HepG2 (cell line): ENCODE data around the gene INF2. TPM values are rescaled to one million over a fixed set of nuclear protein-coding genes. Genes with fewer than 3 reads are reported as not detected.
A peak's percentile ranks its signal among the peaks of the same experiment; 100 is the strongest.

Experiments used
- ATAC-seq: fragments of 200-7000 bp; cut with Tn5 transposase; 3 replicates; pipeline ENCODE4 v1.9.1; 2020; ENCODE audit warnings: mild to moderate bottlenecking, moderate library complexity
- BruUV-seq: library from RNA; stranded (reverse); fragments of 400-500 nt; replicated peaks from 2 replicates; lab custom pipeline; 2021; lab: Mats Ljungman, UMichigan
- CTCF ChIA-PET: fragments of 300-600 bp; formaldehyde crosslinking; extraction: SDS; loops from one replicate; lab custom pipeline; 2021; ENCODE audit warnings: low total read pairs, inconsistent platforms, low intra/inter-chr PET ratio; lab: Yijun Ruan, JAX
- POLR2A ChIA-PET: fragments of 350-600 bp; sonication (Branson Sonifier 250); formaldehyde crosslinking; loops from one replicate; lab custom pipeline; 2020; ENCODE audit warnings: antibody characterized with exemption, inconsistent platforms; lab: Yijun Ruan, JAX
- DNase-seq: peaks from one replicate; pipeline ENCODE4 v3.0.0-alpha.2; 2015; ENCODE audit warnings: low spot score
- FAIRE-seq: peaks from 3 replicates; lab custom pipeline; 2011; peaks lifted over from hg19 to GRCh38; lab: Jason Lieb, UNC
- H2AFZ ChIP-seq: one replicate; pipeline ENCODE4 v1.6.1; 2011; ENCODE audit warnings: low read length, inconsistent platforms
- H3K27ac ChIP-seq: fragments of 300-600 bp; 3 replicates; pipeline ENCODE4 v1.8.0; 2011; ENCODE audit warnings: mixed run types, mild to moderate bottlenecking, mixed read lengths, low read length, inconsistent platforms; ENCODE audit not compliant: insufficient read depth; ENCODE audit errors: extremely low read length
- H3K27me3 ChIP-seq, 2 experiments: fragments of 200-600 bp in 1 of 2; 2 replicates in 1 of 2; 3 replicates in 1 of 2; pipeline versions ENCODE4 v1.6.0 to v1.8.0; 2011; ENCODE audit warnings: low read length in 2 of 2, mild to moderate bottlenecking in 2 of 2, moderate library complexity in 2 of 2, inconsistent platforms in 1 of 2; ENCODE audit not compliant: insufficient read depth in 2 of 2, control insufficient read depth in 1 of 2
- H3K36me3 ChIP-seq, 2 experiments: fragments of 200-600 bp in 1 of 2; replicated peaks in 1 of 2; 2 replicates in 1 of 2; 3 replicates in 1 of 2; pipeline versions ENCODE4 v1.5.1 to v1.8.0; 2011; ENCODE audit warnings: low read length in 2 of 2, inconsistent platforms in 1 of 2; ENCODE audit not compliant: insufficient read depth in 2 of 2, control insufficient read depth in 1 of 2
- H3K4me1 ChIP-seq: 2 replicates; pipeline ENCODE4 v1.5.1; 2012; ENCODE audit warnings: low read length, inconsistent platforms; ENCODE audit not compliant: insufficient read depth
- H3K4me2 ChIP-seq: 2 replicates; pipeline ENCODE4 v1.6.0; 2011; ENCODE audit warnings: low read depth, low read length, inconsistent platforms
- H3K4me3 ChIP-seq, 3 experiments: fragments of 200-600 bp in 1 of 3; sonication (generic), shearing (Covaris generic) in 1 of 3; replicated peaks in 1 of 3; 2 replicates each; pipeline ENCODE4 v1.5.1; 2011 to 2016; ENCODE audit warnings: low read length in 3 of 3, inconsistent platforms in 2 of 3, low read depth in 2 of 3, mild to moderate bottlenecking in 2 of 3, control low read depth in 1 of 3, mixed read lengths in 1 of 3; ENCODE audit not compliant: insufficient read depth in 1 of 3
- H3K79me2 ChIP-seq: one replicate; pipeline ENCODE4 v1.6.1; 2011; ENCODE audit warnings: low read length, inconsistent platforms; ENCODE audit not compliant: insufficient read depth
- H3K9ac ChIP-seq: 2 replicates; pipeline ENCODE4 v1.6.0; 2011; ENCODE audit warnings: mild to moderate bottlenecking, low read depth, low read length, inconsistent platforms; ENCODE audit not compliant: insufficient read depth
- H3K9me3 ChIP-seq: 2 replicates; pipeline ENCODE4 v1.5.1; 2012; ENCODE audit warnings: mild to moderate bottlenecking, low read length
- H4K20me1 ChIP-seq: 2 replicates; pipeline ENCODE4 v1.6.0; 2011; ENCODE audit warnings: inconsistent platforms, mild to moderate bottlenecking, low read length, moderate library complexity; ENCODE audit not compliant: insufficient read depth
- AGO1 ChIP-seq: fragments of 200-400 bp; formaldehyde crosslinking; IDR thresholded peaks from 2 replicates; pipeline ENCODE4 v1.6.1; 2017; ENCODE audit warnings: mild to moderate bottlenecking, low read depth, low read length, moderate library complexity; ENCODE audit not compliant: poor library complexity, severe bottlenecking
- AKAP8 ChIP-seq: sonication (generic); formaldehyde crosslinking; IDR thresholded peaks from 2 replicates; pipeline ENCODE4 v1.5.1; 2020; ENCODE audit warnings: mild to moderate bottlenecking, missing genetic modification reagents
- ARID5B ChIP-seq: IDR thresholded peaks from 2 replicates; pipeline ENCODE4 v1.4.0; 2020; ENCODE audit warnings: mild to moderate bottlenecking, missing genetic modification reagents
- NONO ChIP-seq, 2 experiments: fragments of 450-650 bp in 1 of 2; sonication (generic) in 1 of 2; formaldehyde crosslinking in 1 of 2; IDR thresholded peaks in 1 of 2; conservative IDR thresholded peaks in 1 of 2; 2 replicates each; pipeline versions ENCODE4 v1.6.1 to v1.8.0; 2017 to 2022; ENCODE audit warnings: mild to moderate bottlenecking in 1 of 2, missing genetic modification reagents in 1 of 2, moderate library complexity in 1 of 2
- NPAS2 ChIP-seq: sonication (generic); formaldehyde crosslinking; IDR thresholded peaks from 2 replicates; pipeline ENCODE4 v1.8.0; 2022; ENCODE audit warnings: mild to moderate bottlenecking, missing genetic modification reagents, borderline replicate concordance
- PRPF4 ChIP-seq: fragments of 200-400 bp; formaldehyde crosslinking; IDR thresholded peaks from 2 replicates; pipeline ENCODE4 v1.6.1; 2016; ENCODE audit warnings: low read length, low read depth; ENCODE audit not compliant: poor library complexity, severe bottlenecking
- SKI ChIP-seq: fragments of 450-650 bp; IDR thresholded peaks from one replicate; pipeline ENCODE4 v1.6.1; 2018; ENCODE audit warnings: mild to moderate bottlenecking; ENCODE audit not compliant: partially characterized antibody
- TERF1 ChIP-seq: sonication (generic); formaldehyde crosslinking; IDR thresholded peaks from 2 replicates; pipeline ENCODE4 v1.8.0; 2022; ENCODE audit warnings: mild to moderate bottlenecking, missing genetic modification reagents, moderate library complexity
- ZBTB33 ChIP-seq: sonication (generic); formaldehyde crosslinking; IDR thresholded peaks from 2 replicates; pipeline ENCODE4 v1.4.0; 2020; ENCODE audit warnings: missing genetic modification reagents
- ZC3H13 ChIP-seq: sonication (generic); formaldehyde crosslinking; IDR thresholded peaks from 2 replicates; pipeline ENCODE4 v1.8.1; 2023; ENCODE audit warnings: mild to moderate bottlenecking, missing genetic modification reagents, moderate library complexity
- ZFP82 ChIP-seq: sonication (generic); formaldehyde crosslinking; IDR thresholded peaks from 2 replicates; pipeline ENCODE4 v1.5.1; 2020; ENCODE audit warnings: mild to moderate bottlenecking, missing genetic modification reagents, borderline replicate concordance
- ZNF546 ChIP-seq: sonication (generic); formaldehyde crosslinking; conservative IDR thresholded peaks from 2 replicates; pipeline ENCODE4 v1.8.1; 2023; ENCODE audit warnings: mild to moderate bottlenecking, missing genetic modification reagents
- ZNF709 ChIP-seq: sonication (generic); formaldehyde crosslinking; IDR thresholded peaks from 2 replicates; pipeline ENCODE4 v1.5.0; 2020; ENCODE audit warnings: mild to moderate bottlenecking, missing genetic modification reagents
- ZNF850 ChIP-seq: sonication (generic); formaldehyde crosslinking; conservative IDR thresholded peaks from 2 replicates; pipeline ENCODE4 v1.9.0; 2021; ENCODE audit warnings: mild to moderate bottlenecking, missing genetic modification reagents
- whole genome bisulfite sequencing: methylation state at CpG from one replicate; pipeline ENCODE4 v1.1.6; 2017; ENCODE audit warnings: low lambda C conversion rate; 5-methylcytosine and 5-hydroxymethylcytosine counted together
- in situ Hi-C: cut with HindIII; loops from 2 replicates; pipeline ENCODE4 v1.10.0; 2017; ENCODE audit warnings: low pct_unique_long_range_greater_than_20kb; ENCODE audit not compliant: extremely low pct_ligation_motif_present
- intact Hi-C: fragments of 100-400 bp; cut with micrococcal nuclease; formaldehyde crosslinking; loops from one replicate; pipeline ENCODE4 v1.10.0; 2022; ENCODE audit not compliant: unreplicated experiment
- polyA plus RNA-seq, 8 experiments: library from polyadenylated mRNA; depleted of rRNA in 3 of 8; stranded (reverse) in 7 of 8; unstranded in 1 of 8; fragments of >200 nt; fragmentation: Illumina TruSeq in 4 of 8; extraction: Trizol in 4 of 8; gene quantifications; 2 replicates each; pipeline versions ENCODE4 v1.2.1 to v1.2.3, GENCODE V29; 2011 to 2016; ENCODE audit warnings: low read depth in 4 of 8, missing spikeins in 1 of 8, mixed read lengths in 1 of 8; ENCODE audit not compliant: insufficient read depth in 1 of 8
- total RNA-seq, 5 experiments: library from RNA; depleted of rRNA; stranded (reverse); fragments of >200 nt; fragmentation: Illumina TruSeq; extraction: Trizol; gene quantifications; 2 replicates each; pipeline ENCODE4 v1.2.3, GENCODE V29; 2016; ENCODE audit warnings: low read depth in 1 of 5

INF2 gene
- total and polyA plus RNA-seq, 2 of the 13 experiments (the other 11 are each of a cell fraction or from before 2014, with no cell fraction given) = 16.4 to 26.4 TPM

GRCh38 chr14:104751539-104752422 is 62.4 kb downstream of the INF2 start:
- CTCF ChIA-PET = no interaction called here
- FAIRE-seq = no peak
- Histone ChIP-seq H3K27ac (peak overlapping the region; percentile 82), H4K20me1 (peaks cover 16% of the 10 kb centered on the region), H3K27me3 (no peaks in the 10 kb centered on the region), H3K4me3 (peak overlapping the region; percentile 18 to 94 (median 42); a peak in 4 of 6 replicates), H2AFZ (no peak overlapping the region), H3K9ac (peak overlapping the region; percentile 73), H3K4me1 (peaks cover 78% of the 10 kb centered on the region), H3K36me3 (peaks cover 5 to 12% of the 10 kb centered on the region in 2 experiments; a peak in 3 of 5 replicates), H3K9me3 (no peaks in the 10 kb centered on the region), H3K4me2 (peak overlapping the region; percentile 90), H3K79me2 (peaks cover 38% of the 10 kb centered on the region)
- POLR2A ChIA-PET = interaction anchor here (0.5 to 4.8 kb wide), 19 partner anchors 9 to 537 kb away, joined by 3 to 72 read pairs (median 7); partner anchors contain the start of genes ADSS1, CDCA4, CEP170B and ZBTB42
- no peak for DNase-seq
- ATAC-seq = no peak
- no TSS peak for BruUV-seq
- WGBS = 88% methylated on average over 47 of the region's 90 CpGs
- in situ Hi-C loops (no loop called here), intact Hi-C loops (loop anchor here (2.0 kb wide), 1 partner anchor 15 kb away; no protein-coding TSS in a partner anchor)
- TF ChIP-seq ZNF850 (peak; percentile 99), ZFP82 (CRISPR knock-in tag) (no peak), AKAP8 (CRISPR knock-in tag) (peak; percentile 69), TERF1 (CRISPR knock-in tag) (0 out of 2 replicates have a peak, but pooled peaks have one; percentile 11), ZBTB33 (CRISPR knock-in tag) (peak; percentile 56; the same call in 1 of the 2 replicates), ZC3H13 (CRISPR knock-in tag) (peak; percentile 50; the same call in 1 of the 2 replicates), ZNF709 (CRISPR knock-in tag) (0 out of 2 replicates have a peak, but pooled peaks have one; percentile 35), SKI (no peak), NPAS2 (CRISPR knock-in tag) (no peak), ARID5B (CRISPR knock-in tag) (no peak), ZNF546 (0 out of 2 replicates have a peak, but pooled peaks have one; percentile 9), PRPF4 (peak; percentile 13), NONO (IDR thresholded peaks at IDR 0.05) (no peak), NONO (CRISPR knock-in tag; conservative IDR thresholded peaks at IDR 0.05) (0 out of 2 replicates have a peak, but pooled peaks have one; percentile 30), AGO1 (peak; percentile 55)
